Measurements from ENCODE around the gene UPP2. TPM values are rescaled to one million over a fixed set of nuclear protein-coding genes. Genes with fewer than 3 reads are reported as not detected.

Gene UPP2
- total and polyA plus RNA-seq, 2 of the 13 experiments (the other 11 are each of a cell fraction or from before 2014, with no cell fraction given) = 0.07 to 0.28 TPM

GRCh38 chr2:158140201-158140600 is 38.5 kb downstream of the UPP2 start:
- Histone ChIP-seq H3K36me3 (replicated peaks in 1 of 2; ENCODE audit: control insufficient read depth in 1 of 2, insufficient read depth in 2 of 2, low read length in 2 of 2) (no peaks in the 10 kb centered on the region), H4K20me1 (ENCODE audit: insufficient read depth, low read length) (no peaks in the 10 kb centered on the region), H3K9me3 (ENCODE audit: low read length) (no peaks in the 10 kb centered on the region), H3K4me2 (ENCODE audit: low read depth, low read length) (no peak overlapping the region), H3K27ac (ENCODE audit: extremely low read length, insufficient read depth, low read length) (no peak overlapping the region), H3K4me1 (ENCODE audit: insufficient read depth, low read length) (peaks cover 28% of the 10 kb centered on the region), H3K9ac (ENCODE audit: insufficient read depth, low read depth, low read length) (no peak overlapping the region), H3K4me3 (replicated peaks in 1 of 3; ENCODE audit: insufficient read depth in 1 of 3, low read depth in 2 of 3, low read length in 3 of 3) (no peak overlapping the region), H3K79me2 (ENCODE audit: insufficient read depth, low read length) (no peaks in the 10 kb centered on the region), H2AFZ (ENCODE audit: low read length) (no peak overlapping the region), H3K27me3 (ENCODE audit: control insufficient read depth in 1 of 2, insufficient read depth in 2 of 2, low read length in 2 of 2) (no peaks in the 10 kb centered on the region)
- DNase-seq (ENCODE audit: low spot score) (no peak), ATAC-seq (no peak), FAIRE-seq (no peak)
- no TSS peak for BruUV-seq (replicated peaks)
- ChIA-PET CTCF (ENCODE audit: low intra/inter-chr PET ratio, low total read pairs) (no interaction called here), POLR2A (interaction anchor here (2.5 kb wide), 1 partner anchor 8 kb away, joined by 14 read pairs; no protein-coding TSS in a partner anchor)
- intact Hi-C loops (cut with micrococcal nuclease; ENCODE audit: unreplicated experiment) (no loop called here), in situ Hi-C loops (cut with HindIII; ENCODE audit: extremely low pct_ligation_motif_present, low pct_unique_long_range_greater_than_20kb) (no loop called here)
- 91% methylated on average over 1 of the region's 1 CpG for WGBS (ENCODE audit: low lambda C conversion rate)
- TF ChIP-seq ISX (CRISPR knock-in tag; conservative IDR thresholded peaks at IDR 0.05) (no peak), DMAP1 (CRISPR knock-in tag; IDR thresholded peaks at IDR 0.05) (no peak), CREB3 (CRISPR knock-in tag; IDR thresholded peaks at IDR 0.05) (no peak), CBX5 (CRISPR knock-in tag; IDR thresholded peaks at IDR 0.05; ENCODE audit: borderline replicate concordance) (no peak), SIN3A (IDR thresholded peaks at IDR 0.05; ENCODE audit: borderline replicate concordance, low read depth, low read length) (no peak), ZNF609 (CRISPR knock-in tag; IDR thresholded peaks at IDR 0.05; ENCODE audit: borderline replicate concordance) (no peak), NFYC (CRISPR knock-in tag; IDR thresholded peaks at IDR 0.05) (no peak), GMEB1 (CRISPR knock-in tag; IDR thresholded peaks at IDR 0.05; ENCODE audit: borderline replicate concordance) (no peak), ZSCAN31 (CRISPR knock-in tag; IDR thresholded peaks at IDR 0.05; ENCODE audit: low read depth) (no peak), ZBTB7A (CRISPR knock-in tag; IDR thresholded peaks at IDR 0.05) (no peak), GABPB1 (CRISPR knock-in tag; IDR thresholded peaks at IDR 0.05) (no peak), NR3C1 (CRISPR knock-in tag; IDR thresholded peaks at IDR 0.05) (no peak), MIXL1 (CRISPR knock-in tag; IDR thresholded peaks at IDR 0.05) (no peak), MTA3 (CRISPR knock-in tag; IDR thresholded peaks at IDR 0.05) (no peak), THAP9 (CRISPR knock-in tag; IDR thresholded peaks at IDR 0.05; ENCODE audit: borderline replicate concordance) (no peak), MBD4 (IDR thresholded peaks at IDR 0.05; ENCODE audit: borderline replicate concordance, low read length) (no peak), RXRB (CRISPR knock-in tag; IDR thresholded peaks at IDR 0.05; ENCODE audit: borderline replicate concordance) (no peak)
